Stimulated activated CD8-positive, alpha-beta memory T cell treated with anti-CD3 and anti-CD28 coated beads, Interleukin-2, amount 100 ng/mL, for 48 hours (primary cell): ENCODE measurements around the gene NEMF.
"Not testable (repeated sequence)": the region's sequence is repeated elsewhere in the genome, so short reads cannot be mapped to it uniquely, and the experiment has no call there.

ENCODE experiments used
- DNase-seq, 2 donors: peaks; one replicate each; pipeline ENCODE4 v3.0.0-alpha.2; 2020; ENCODE audit warnings: low read depth in 2 of 2

NEMF gene

DNA sequence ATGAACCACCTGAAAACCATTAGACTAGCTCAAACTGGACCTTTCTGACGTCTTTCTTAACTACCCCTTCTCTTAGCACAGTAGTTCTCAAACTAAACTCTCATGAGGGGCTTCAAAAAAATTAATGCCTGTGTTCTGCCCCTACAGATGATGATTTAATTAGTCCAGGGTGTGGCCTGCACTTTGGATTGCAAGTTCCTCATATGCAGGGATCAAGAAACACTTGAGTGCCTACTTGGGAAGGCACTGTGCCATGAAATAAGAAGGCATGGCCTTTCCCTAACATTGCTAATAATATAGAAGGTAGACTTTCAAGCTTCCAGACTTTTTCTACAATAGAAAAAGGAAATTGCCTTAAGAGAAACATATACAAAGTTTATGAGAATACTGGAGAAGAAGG is 107.4 kb downstream of the NEMF start:
- DNase-seq, result no peak

DNA sequence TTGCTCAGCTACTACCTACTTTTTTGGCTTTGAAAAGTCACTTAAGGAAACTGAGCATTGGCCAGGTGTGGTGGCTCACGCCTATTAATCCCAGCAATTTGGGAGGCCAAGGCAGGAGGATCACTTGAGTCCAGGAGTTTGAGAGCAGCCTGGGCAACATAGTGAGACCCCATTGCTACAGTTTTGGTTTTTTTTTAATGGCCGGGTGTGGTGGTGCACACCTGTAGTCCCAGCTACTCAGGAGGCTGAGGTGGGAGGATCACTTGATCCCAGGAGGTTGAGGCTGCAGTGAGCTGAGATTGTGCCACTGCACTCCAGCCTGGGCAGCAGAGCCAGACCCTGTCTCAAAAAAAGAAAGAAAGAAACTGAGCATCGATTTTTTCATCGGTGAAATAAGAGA is 116.9 kb downstream of the NEMF start:
- DNase-seq, result not testable (repeated sequence)

DNA sequence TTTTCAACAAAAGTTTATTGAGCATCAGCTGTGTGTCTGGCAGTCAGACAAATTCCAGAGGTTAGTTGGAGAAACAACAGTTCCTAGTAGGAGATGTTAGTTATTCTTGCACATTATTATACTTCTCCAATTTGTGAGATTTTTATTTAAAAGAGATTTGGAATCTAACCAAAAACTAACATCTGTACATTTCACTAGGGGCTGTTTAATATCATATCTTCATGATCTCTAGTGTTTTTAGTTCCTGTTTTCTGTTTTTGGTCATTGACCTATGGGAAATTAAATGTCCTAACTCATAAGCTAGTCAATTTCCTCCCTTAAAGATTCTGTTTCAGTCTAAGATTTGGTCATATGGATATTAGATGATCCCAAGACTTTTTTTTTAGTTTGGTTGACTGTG is 118.8 kb downstream of the NEMF start:
- DNase-seq, result no peak

DNA sequence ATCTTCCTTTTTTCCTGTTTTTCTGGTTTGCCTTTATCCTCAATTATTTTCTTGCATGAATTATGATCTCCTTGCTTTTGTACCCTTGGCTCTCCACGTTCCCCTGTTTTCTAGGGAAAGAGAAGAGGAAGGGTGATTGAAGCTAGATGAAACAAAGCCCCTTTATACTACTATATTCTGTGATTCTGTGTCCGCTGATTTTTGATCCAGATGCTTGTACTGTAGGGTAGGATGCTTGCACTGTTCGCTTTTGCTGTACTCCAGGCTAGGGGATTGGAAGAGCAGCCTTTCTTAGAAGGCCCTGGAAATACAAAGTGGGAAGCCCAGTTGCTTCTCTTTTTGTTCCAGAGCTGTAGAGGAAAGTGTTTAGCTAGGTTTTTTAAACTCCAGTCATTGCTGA is 119.7 kb downstream of the NEMF start:
- DNase-seq, result no peak
